IMR-90 (cell line): ENCODE data around the gene PYROXD2. TPM values are rescaled to one million over a fixed set of nuclear protein-coding genes. Genes with fewer than 3 reads are reported as not detected.
A peak's percentile ranks its signal among the peaks of the same experiment; 100 is the strongest.

Experiments
- ATAC-seq: fragments of 200-7000 bp; cut with Tn5 transposase; 2 replicates; pipeline ENCODE4 v1.9.1; 2020; ENCODE audit warnings: low read depth, mild to moderate bottlenecking, moderate library complexity
- BruUV-seq: library from RNA; stranded (reverse); fragments of 400-500 nt; replicated peaks from 2 replicates; lab custom pipeline; 2021; lab: Mats Ljungman, UMichigan
- CTCF ChIA-PET: fragments of 300-600 bp; formaldehyde crosslinking; extraction: SDS; loops from one replicate; lab custom pipeline; 2021; ENCODE audit warnings: antibody characterized with exemption; lab: Yijun Ruan, JAX
- POLR2A ChIA-PET: fragments of 300-600 bp; sonication (Branson Sonifier 250); formaldehyde crosslinking; loops from one replicate; lab custom pipeline; 2022; ENCODE audit warnings: antibody characterized with exemption; ENCODE audit not compliant: unreplicated experiment; lab: Charles Lee
- DNase-seq: peaks from one replicate; pipeline ENCODE4 v3.0.0; 2013
- H2AFZ ChIP-seq: replicated peaks from 2 replicates; pipeline ENCODE3; 2013; ENCODE audit warnings: low read length, mild to moderate bottlenecking; ENCODE audit not compliant: poor library complexity
- H2AK5ac ChIP-seq: 2 replicates; pipeline ENCODE4 v1.6.1; 2013; ENCODE audit warnings: low read depth, low read length, inconsistent platforms
- H2AK9ac ChIP-seq: replicated peaks from 2 replicates; pipeline ENCODE3; 2013; ENCODE audit warnings: mild to moderate bottlenecking, low read depth, low read length, moderate library complexity; ENCODE audit not compliant: poor library complexity
- H2BK120ac ChIP-seq: 2 replicates; pipeline ENCODE4 v1.6.1; 2013; ENCODE audit warnings: low read depth, low read length, inconsistent platforms
- H2BK15ac ChIP-seq: 3 replicates; pipeline ENCODE4 v1.6.1; 2013; ENCODE audit warnings: low read depth, low read length, inconsistent platforms
- H2BK20ac ChIP-seq: 2 replicates; pipeline ENCODE4 v1.6.1; 2013; ENCODE audit warnings: low read depth, mild to moderate bottlenecking, inconsistent platforms, low read length, moderate library complexity
- H2BK5ac ChIP-seq: 2 replicates; pipeline ENCODE4 v1.6.1; 2013; ENCODE audit warnings: mild to moderate bottlenecking, low read depth, low read length, inconsistent platforms; ENCODE audit not compliant: poor library complexity, severe bottlenecking
- H3K14ac ChIP-seq: replicated peaks from 2 replicates; pipeline ENCODE4 v1.6.1; 2013; ENCODE audit warnings: low read depth, low read length, inconsistent platforms
- H3K18ac ChIP-seq: 2 replicates; pipeline ENCODE4 v1.6.1; 2013; ENCODE audit warnings: low read depth, low read length, control low read depth
- H3K23ac ChIP-seq: 2 replicates; pipeline ENCODE4 v1.6.1; 2013; ENCODE audit warnings: low read depth, low read length, inconsistent platforms
- H3K27ac ChIP-seq: 2 replicates; pipeline ENCODE4 v1.5.1; 2013; ENCODE audit warnings: mild to moderate bottlenecking, control low read depth, low read length; ENCODE audit not compliant: insufficient read depth
- H3K27me3 ChIP-seq: 2 replicates; pipeline ENCODE4 v1.6.1; 2013; ENCODE audit warnings: low read length; ENCODE audit not compliant: control insufficient read depth, insufficient read depth
- H3K36me3 ChIP-seq: 2 replicates; pipeline ENCODE4 v1.6.1; 2013; ENCODE audit warnings: low read length, mixed read lengths; ENCODE audit not compliant: control insufficient read depth, insufficient read depth
- H3K4ac ChIP-seq: 2 replicates; pipeline ENCODE4 v1.6.1; 2013; ENCODE audit warnings: low read depth, low read length, inconsistent platforms
- H3K4me1 ChIP-seq: 2 replicates; pipeline ENCODE4 v1.6.1; 2013; ENCODE audit warnings: low read length, mixed read lengths; ENCODE audit not compliant: control insufficient read depth, insufficient read depth
- H3K4me2 ChIP-seq: 2 replicates; pipeline ENCODE4 v1.6.1; 2013; ENCODE audit warnings: low read depth, mild to moderate bottlenecking, control low read depth, low read length, moderate library complexity
- H3K4me3 ChIP-seq: 2 replicates; pipeline ENCODE4 v1.5.1; 2013; ENCODE audit warnings: low read depth, mild to moderate bottlenecking, control low read depth, low read length, moderate library complexity; ENCODE audit not compliant: insufficient read depth
- H3K56ac ChIP-seq: 2 replicates; pipeline ENCODE4 v1.6.1; 2013; ENCODE audit warnings: low read length, inconsistent platforms; ENCODE audit not compliant: insufficient read depth; ENCODE audit errors: extremely low read depth
- H3K79me1 ChIP-seq, 2 experiments: 2 replicates each; pipeline ENCODE4 v1.6.1; 2013; ENCODE audit warnings: low read length in 2 of 2, inconsistent platforms in 1 of 2, low read depth in 1 of 2
- H3K9ac ChIP-seq: 2 replicates; pipeline ENCODE4 v1.6.1; 2013; ENCODE audit warnings: low read depth, low read length, control low read depth
- H3K9me1 ChIP-seq: 2 replicates; pipeline ENCODE4 v1.6.1; 2013; ENCODE audit warnings: low read length, inconsistent platforms; ENCODE audit not compliant: insufficient read depth
- H3K9me3 ChIP-seq: 2 replicates; pipeline ENCODE4 v1.6.1; 2013; ENCODE audit warnings: low read length; ENCODE audit not compliant: control insufficient read depth, insufficient read depth
- H4K20me1 ChIP-seq: 2 replicates; pipeline ENCODE4 v1.6.1; 2013; ENCODE audit warnings: low read length, inconsistent platforms; ENCODE audit not compliant: insufficient read depth
- H4K5ac ChIP-seq: 2 replicates; pipeline ENCODE4 v1.6.1; 2013; ENCODE audit warnings: mild to moderate bottlenecking, low read depth, low read length, control low read depth
- H4K8ac ChIP-seq, 2 experiments: 2 replicates each; pipeline ENCODE4 v1.6.1; 2013; ENCODE audit warnings: low read depth in 2 of 2, low read length in 2 of 2, control low read depth in 1 of 2, inconsistent platforms in 1 of 2
- H4K91ac ChIP-seq: 2 replicates; pipeline ENCODE4 v1.6.1; 2013; ENCODE audit warnings: low read depth, low read length, inconsistent platforms; ENCODE audit not compliant: insufficient read depth
- BHLHE40 ChIP-seq: fragments of 150-350 bp; IDR thresholded peaks from 2 replicates; pipeline ENCODE4 v1.6.1; 2016; ENCODE audit warnings: mild to moderate bottlenecking, low read depth, low read length
- CHD1 ChIP-seq: IDR thresholded peaks from 2 replicates; pipeline ENCODE4 v1.6.1; 2012; ENCODE audit warnings: low read depth, low read length, improper control_type of control experiment
- CTCF ChIP-seq: conservative IDR thresholded peaks from 2 replicates; pipeline ENCODE4 v1.5.1; 2012; ENCODE audit warnings: mild to moderate bottlenecking, low read depth, low read length, improper control_type of control experiment
- FOS ChIP-seq: fragments of 150-350 bp; IDR thresholded peaks from 2 replicates; pipeline ENCODE4 v1.6.1; 2016; ENCODE audit warnings: low read depth, low read length
- MAZ ChIP-seq: IDR thresholded peaks from 2 replicates; pipeline ENCODE4 v1.6.1; 2012; ENCODE audit warnings: low read depth, mild to moderate bottlenecking, low read length, improper control_type of control experiment, moderate library complexity, borderline replicate concordance
- MXI1 ChIP-seq: IDR thresholded peaks from 2 replicates; pipeline ENCODE4 v1.6.1; 2012; ENCODE audit warnings: low read depth, mild to moderate bottlenecking, low read length, moderate library complexity, borderline replicate concordance
- POLR2A ChIP-seq: IDR thresholded peaks from 2 replicates; pipeline ENCODE4 v1.6.1; 2012; ENCODE audit warnings: mild to moderate bottlenecking, low read depth, low read length
- RCOR1 ChIP-seq: IDR thresholded peaks from 2 replicates; pipeline ENCODE4 v1.6.1; 2012; ENCODE audit warnings: mild to moderate bottlenecking, low read length, improper control_type of control experiment; ENCODE audit not compliant: insufficient replicate concordance
- SMC3 ChIP-seq: fragments of 150-350 bp; IDR thresholded peaks from 2 replicates; pipeline ENCODE4 v1.6.1; 2016; ENCODE audit warnings: low read depth, mild to moderate bottlenecking, antibody characterized with exemption, low read length, moderate library complexity
- USF2 ChIP-seq: fragments of 150-350 bp; IDR thresholded peaks from 2 replicates; pipeline ENCODE4 v1.6.1; 2017; ENCODE audit warnings: mild to moderate bottlenecking, antibody characterized with exemption, low read length, low read depth
- WGBS, 2 experiments: methylation state at CpG; one replicate each; pipeline versions ENCODE4 v1.1.5 to v1.1.7; 2013; ENCODE audit warnings: missing lambda C conversion rate in 2 of 2; ENCODE audit not compliant: insufficient read length in 1 of 2; ENCODE audit errors: extremely low coverage in 2 of 2; 5-methylcytosine and 5-hydroxymethylcytosine counted together
- dilution Hi-C: fragments of 300-500 bp; cut with HindIII; formaldehyde crosslinking; loops from one replicate; pipeline ENCODE4 v1.14.3; 2018; ENCODE audit warnings: low sequenced_read_pairs; ENCODE audit not compliant: unreplicated experiment
- in situ Hi-C: fragments of 300-500 bp; cut with MboI; formaldehyde crosslinking; loops from 3 replicates; pipeline ENCODE4 v1.14.3; 2019; ENCODE audit warnings: low sequenced_read_pairs, inconsistent platforms, mixed read lengths
- intact Hi-C: fragments of 100-400 bp; cut with micrococcal nuclease; formaldehyde crosslinking; loops from 2 replicates; pipeline ENCODE4 v1.10.0; 2022
- polyA plus RNA-seq, 3 experiments: library from polyadenylated mRNA; depleted of rRNA; stranded (reverse); fragments of >200 nt; gene quantifications; 2 replicates each; pipeline ENCODE4 v1.2.3, GENCODE V29; 2012; ENCODE audit warnings: low replicate concordance in 1 of 3
- total RNA-seq: library from RNA; depleted of rRNA; stranded (reverse); fragments of >200 nt; gene quantifications from 2 replicates; pipeline ENCODE4 v1.2.3, GENCODE V29; 2012

Gene PYROXD2
- total and polyA plus RNA-seq, 2 of the 4 experiments (the other 2 are of a cell fraction) = 6.5 to 16.3 TPM

- Histone ChIP-seq H4K91ac (peak within 1 kb of the TSS; percentile 96), H3K36me3 (peaks cover 21% of the 10 kb centered on the region), H2BK5ac (peak within 1 kb of the TSS; percentile 64), H3K18ac (peak within 1 kb of the TSS; percentile 91), H4K8ac (peak within 1 kb of the TSS; percentile 99 to 100), H2BK20ac (peak within 1 kb of the TSS; percentile 31; the same call in 1 of the 2 replicates), H3K4me1 (peaks cover 3% of the 10 kb centered on the region; the same call in 1 of the 2 replicates), H3K27ac (peak within 1 kb of the TSS; percentile 76), H2AFZ (peak within 1 kb of the TSS; percentile 98), H2BK120ac (peak within 1 kb of the TSS; percentile 85), H3K14ac (peak within 1 kb of the TSS; percentile 92), H3K27me3 (no peaks in the 10 kb centered on the region), H3K9me3 (no peaks in the 10 kb centered on the region), H4K5ac (peak within 1 kb of the TSS; percentile 98), H3K56ac (peak within 1 kb of the TSS; percentile 76), H2BK15ac (peak within 1 kb of the TSS; percentile 90; the same call in 1 of the 3 replicates), H3K4ac (peak within 1 kb of the TSS; percentile 83), H3K23ac (peak within 1 kb of the TSS; percentile 74), H3K79me1 (peaks cover 26 to 35% of the 10 kb centered on the region in 2 experiments), H3K9me1 (peaks cover 15% of the 10 kb centered on the region), H2AK5ac (peak within 1 kb of the TSS; percentile 59), H4K20me1 (peaks cover 4% of the 10 kb centered on the region; the same call in 1 of the 2 replicates), H3K9ac (peak within 1 kb of the TSS; percentile 92), H2AK9ac (peak within 1 kb of the TSS; percentile 96), H3K4me2 (peak within 1 kb of the TSS; percentile 79), H3K4me3 (peak within 1 kb of the TSS; percentile 73)
- ChIA-PET CTCF (no interaction called here), POLR2A (no interaction called here)
- ATAC-seq (peak; percentile 95), DNase-seq (peak; percentile 58)
- BruUV-seq = no TSS peak
- intact Hi-C loops = no loop called here
- in situ Hi-C loops = no loop called here
- dilution Hi-C loops = no loop called here
- WGBS, 2 experiments = 0% methylated on average over 32 of the region's 47 CpGs; no CpG with 5 or more reads in 1 of the 2 experiments
- TF ChIP-seq FOS (peak; percentile 89), BHLHE40 (peak; percentile 91), RCOR1 (peak; percentile 69), CHD1 (no peak), SMC3 (no peak), CTCF (no peak), USF2 (peak; percentile 99), POLR2A (peak; percentile 81), MXI1 (peak; percentile 48; the same call in 1 of the 2 replicates), MAZ (peak; percentile 99)
These were observed 31.8 kb upstream of the PYROXD2 start, which contains the start of gene HPS1 for GRCh38 chr10:98446661-98447221. HPS1 (minus strand) TSS chr10:98446935; CDS start chr10:98443240, 3,695 bp downstream.
